C4-2B (cell line): ENCODE results near the gene MFGE8.

Experiments
- ZFX ChIP-seq: fragments of 450-650 bp; IDR thresholded peaks from 2 replicates; pipeline ENCODE4 v1.6.1; 2017
- TF ChIP-seq, protein P1 (sequence below): fragments of 450-650 bp; conservative IDR thresholded peaks from 2 replicates; pipeline ENCODE4 v1.5.1; 2017; ENCODE audit warnings: mild to moderate bottlenecking

DNA sequence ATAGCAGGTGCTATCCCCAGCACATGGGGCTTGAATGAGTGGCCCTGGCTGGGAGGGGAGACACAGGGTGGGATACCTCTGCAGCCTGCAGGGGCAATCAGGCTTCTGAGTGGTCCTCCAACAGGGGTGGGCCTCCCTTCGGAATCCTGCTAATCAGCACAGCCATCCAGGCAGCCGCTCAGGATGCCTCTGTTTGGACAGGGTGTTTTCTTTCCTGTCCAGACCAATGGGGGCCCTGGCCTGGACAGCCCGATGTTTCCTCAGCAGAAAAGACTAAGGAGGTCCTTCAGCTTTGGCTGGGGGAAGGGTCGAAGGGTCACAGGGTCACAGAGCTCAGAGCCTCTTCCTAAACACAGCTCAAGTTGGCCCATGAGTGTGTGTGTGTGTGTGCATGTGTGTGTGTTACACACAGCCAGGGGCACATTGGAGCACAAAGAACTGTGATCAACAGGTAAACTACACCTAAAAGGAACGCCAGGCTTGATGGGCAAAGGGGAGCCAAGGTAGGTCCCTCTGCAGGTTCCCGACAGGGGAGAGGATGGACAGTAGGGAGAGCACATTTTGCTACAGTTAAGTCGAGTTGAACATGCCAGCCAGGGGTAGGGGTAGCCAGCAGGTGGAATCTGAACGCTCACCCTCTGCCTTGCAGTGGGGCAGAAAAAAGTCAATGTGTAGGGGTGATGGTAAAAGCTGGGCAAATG, 16.7 kb downstream of the MFGE8 start:
- TF ChIP-seq, protein P1, sequence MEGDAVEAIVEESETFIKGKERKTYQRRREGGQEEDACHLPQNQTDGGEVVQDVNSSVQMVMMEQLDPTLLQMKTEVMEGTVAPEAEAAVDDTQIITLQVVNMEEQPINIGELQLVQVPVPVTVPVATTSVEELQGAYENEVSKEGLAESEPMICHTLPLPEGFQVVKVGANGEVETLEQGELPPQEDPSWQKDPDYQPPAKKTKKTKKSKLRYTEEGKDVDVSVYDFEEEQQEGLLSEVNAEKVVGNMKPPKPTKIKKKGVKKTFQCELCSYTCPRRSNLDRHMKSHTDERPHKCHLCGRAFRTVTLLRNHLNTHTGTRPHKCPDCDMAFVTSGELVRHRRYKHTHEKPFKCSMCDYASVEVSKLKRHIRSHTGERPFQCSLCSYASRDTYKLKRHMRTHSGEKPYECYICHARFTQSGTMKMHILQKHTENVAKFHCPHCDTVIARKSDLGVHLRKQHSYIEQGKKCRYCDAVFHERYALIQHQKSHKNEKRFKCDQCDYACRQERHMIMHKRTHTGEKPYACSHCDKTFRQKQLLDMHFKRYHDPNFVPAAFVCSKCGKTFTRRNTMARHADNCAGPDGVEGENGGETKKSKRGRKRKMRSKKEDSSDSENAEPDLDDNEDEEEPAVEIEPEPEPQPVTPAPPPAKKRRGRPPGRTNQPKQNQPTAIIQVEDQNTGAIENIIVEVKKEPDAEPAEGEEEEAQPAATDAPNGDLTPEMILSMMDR, result no peak
- no peak for TF ChIP-seq ZFX
